Heart left ventricle (tissue), 13 donors: Measurements from ENCODE around the gene F7.

Experiments used
- POLR2A ChIP-seq, 2 donors: fragments of 450-650 bp; IDR thresholded peaks; one replicate each; pipeline ENCODE4 v1.6.1; 2017; ENCODE audit warnings: antibody characterized with exemption in 2 of 2, mild to moderate bottlenecking in 2 of 2, moderate library complexity in 2 of 2
- TF ChIP-seq, protein P1 (sequence below), 12 donors: fragments of 200-600 bp; sonication (generic) in 4 of 12; IDR thresholded peaks; one replicate each; pipeline versions ENCODE4 v1.5.0 to v1.8.0; 2018 to 2022; ENCODE audit warnings: antibody characterized with exemption in 12 of 12, mild to moderate bottlenecking in 5 of 12
- donor health status: ischemic (EF 13 %, LVEDD 7.1; RV severe dilation, severe dysfunction).
- donor health status: DM: no; HTN: yes; CAD: no.
- donor health status: DM: no; HTN: no; CAD: no.
- donor health status: ischemic (EF 25% LVEDD 6.9; RV normal size, moderate dysfunction).
- donor health status: ischemic (EF 25% LVEDD 5.7; RV mildly dilated, moderate dysfunction).
- donor health status: ischemic (EF 35%, LVEDD 5.7; RV mildly dilated, moderate dysfunction).
- donor health status: nonischemic (EF 11% LVEDD 7.7; RV severe dilation, severe dysfunction).
- donor health status: DM: yes; HTN: yes; CAD: no.
- donor health status: PGD.
- donor health status: ischemic (EF 29% LVEDD 5.4; RV normal size, mild dysfunction).
- donor health status: nonischemic (EF 23%, LVEDD 6.1; RV moderate dilation, normal function).

DNA sequence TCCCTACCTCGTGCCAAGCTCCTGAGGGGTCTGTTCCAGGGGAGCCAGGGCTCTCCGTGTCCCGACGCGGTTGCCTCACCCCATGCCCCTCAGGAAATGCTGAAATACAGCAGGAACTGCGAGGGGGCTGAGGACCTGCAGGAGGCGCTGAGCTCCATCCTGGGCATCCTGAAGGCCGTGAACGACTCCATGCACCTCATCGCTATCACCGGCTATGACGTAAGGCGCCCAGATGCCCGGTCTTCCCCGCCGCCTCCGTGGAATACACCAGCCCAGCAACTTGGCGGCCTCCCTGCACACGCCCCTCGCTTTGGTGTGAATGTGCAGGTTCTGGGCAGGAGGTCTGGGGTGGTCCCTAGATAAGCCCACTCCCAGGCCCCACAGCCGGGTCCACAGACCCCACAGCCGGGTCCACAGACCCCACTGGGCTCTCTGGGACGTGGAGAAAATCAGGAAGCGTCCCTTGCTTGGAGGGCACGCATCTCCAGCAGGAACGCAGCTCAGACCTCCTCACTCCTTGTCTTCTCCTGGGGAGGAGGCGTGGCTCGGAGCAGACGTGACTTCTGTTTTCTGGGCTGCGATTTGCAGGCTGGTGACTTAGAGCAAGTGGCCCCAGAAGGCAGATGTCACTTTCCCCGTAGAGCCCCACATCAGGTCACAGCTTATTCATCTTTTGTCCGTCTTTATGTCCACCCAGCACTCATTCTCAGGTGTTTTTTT, 19.4 kb upstream of the F7 start:
- TF ChIP-seq, protein P1, sequence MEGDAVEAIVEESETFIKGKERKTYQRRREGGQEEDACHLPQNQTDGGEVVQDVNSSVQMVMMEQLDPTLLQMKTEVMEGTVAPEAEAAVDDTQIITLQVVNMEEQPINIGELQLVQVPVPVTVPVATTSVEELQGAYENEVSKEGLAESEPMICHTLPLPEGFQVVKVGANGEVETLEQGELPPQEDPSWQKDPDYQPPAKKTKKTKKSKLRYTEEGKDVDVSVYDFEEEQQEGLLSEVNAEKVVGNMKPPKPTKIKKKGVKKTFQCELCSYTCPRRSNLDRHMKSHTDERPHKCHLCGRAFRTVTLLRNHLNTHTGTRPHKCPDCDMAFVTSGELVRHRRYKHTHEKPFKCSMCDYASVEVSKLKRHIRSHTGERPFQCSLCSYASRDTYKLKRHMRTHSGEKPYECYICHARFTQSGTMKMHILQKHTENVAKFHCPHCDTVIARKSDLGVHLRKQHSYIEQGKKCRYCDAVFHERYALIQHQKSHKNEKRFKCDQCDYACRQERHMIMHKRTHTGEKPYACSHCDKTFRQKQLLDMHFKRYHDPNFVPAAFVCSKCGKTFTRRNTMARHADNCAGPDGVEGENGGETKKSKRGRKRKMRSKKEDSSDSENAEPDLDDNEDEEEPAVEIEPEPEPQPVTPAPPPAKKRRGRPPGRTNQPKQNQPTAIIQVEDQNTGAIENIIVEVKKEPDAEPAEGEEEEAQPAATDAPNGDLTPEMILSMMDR (IDR thresholded peaks at IDR 0.05), result no peak
- no peak for TF ChIP-seq POLR2A (IDR thresholded peaks at IDR 0.05)
